SK-N-SH (cell line): ENCODE results near the gene GPR87.

ENCODE experiments used
- POLR2AphosphoS5 ChIP-seq: IDR thresholded peaks from 2 replicates; pipeline ENCODE4 v1.6.1; 2012; ENCODE audit warnings: low read depth, low read length
- YY1 ChIP-seq: IDR thresholded peaks from 2 replicates; pipeline ENCODE4 v1.4.0; 2012; ENCODE audit warnings: low read depth, mild to moderate bottlenecking
- TF ChIP-seq, protein P1 (sequence below): fragments of 200-600 bp; sonication (generic); IDR thresholded peaks from 2 replicates; pipeline ENCODE4 v1.6.1; 2017; ENCODE audit warnings: antibody characterized with exemption, mild to moderate bottlenecking, moderate library complexity

DNA sequence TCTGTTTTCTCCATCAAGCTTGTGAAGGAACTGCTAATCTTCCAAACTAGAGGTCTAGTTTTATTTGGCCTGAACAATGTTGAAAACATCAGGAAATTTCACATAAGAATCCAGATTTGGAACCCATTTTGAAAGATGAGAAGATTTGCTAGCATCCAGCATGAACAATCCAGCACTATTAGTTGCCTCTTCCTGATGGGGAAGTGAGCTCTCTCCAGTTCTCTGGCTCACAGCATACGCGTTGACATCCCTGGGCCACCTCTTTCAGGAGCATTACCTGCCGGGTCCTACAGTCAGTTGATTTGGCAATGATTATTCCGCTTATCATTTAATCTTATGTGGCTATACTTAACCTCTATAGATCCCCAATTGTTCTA lies 10.9 kb downstream of the GPR87 start:
- TF ChIP-seq, protein P1, sequence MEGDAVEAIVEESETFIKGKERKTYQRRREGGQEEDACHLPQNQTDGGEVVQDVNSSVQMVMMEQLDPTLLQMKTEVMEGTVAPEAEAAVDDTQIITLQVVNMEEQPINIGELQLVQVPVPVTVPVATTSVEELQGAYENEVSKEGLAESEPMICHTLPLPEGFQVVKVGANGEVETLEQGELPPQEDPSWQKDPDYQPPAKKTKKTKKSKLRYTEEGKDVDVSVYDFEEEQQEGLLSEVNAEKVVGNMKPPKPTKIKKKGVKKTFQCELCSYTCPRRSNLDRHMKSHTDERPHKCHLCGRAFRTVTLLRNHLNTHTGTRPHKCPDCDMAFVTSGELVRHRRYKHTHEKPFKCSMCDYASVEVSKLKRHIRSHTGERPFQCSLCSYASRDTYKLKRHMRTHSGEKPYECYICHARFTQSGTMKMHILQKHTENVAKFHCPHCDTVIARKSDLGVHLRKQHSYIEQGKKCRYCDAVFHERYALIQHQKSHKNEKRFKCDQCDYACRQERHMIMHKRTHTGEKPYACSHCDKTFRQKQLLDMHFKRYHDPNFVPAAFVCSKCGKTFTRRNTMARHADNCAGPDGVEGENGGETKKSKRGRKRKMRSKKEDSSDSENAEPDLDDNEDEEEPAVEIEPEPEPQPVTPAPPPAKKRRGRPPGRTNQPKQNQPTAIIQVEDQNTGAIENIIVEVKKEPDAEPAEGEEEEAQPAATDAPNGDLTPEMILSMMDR = no peak
- TF ChIP-seq YY1 (no peak), POLR2AphosphoS5 (no peak)
